Upper lobe of left lung (tissue), 6 donors: ENCODE measurements around the gene ZWILCH. TPM values are rescaled to one million over a fixed set of nuclear protein-coding genes. Genes with fewer than 3 reads are reported as not detected.
A peak's percentile ranks its signal among the peaks of the same experiment; 100 is the strongest.

Source experiments
- ATAC-seq, 2 donors: fragments of 200-7000 bp; cut with Tn5 transposase; one replicate each; pipeline ENCODE4 v1.9.1; 2022; ENCODE audit warnings: mild to moderate bottlenecking in 2 of 2, moderate library complexity in 2 of 2; ENCODE audit not compliant: low FRiP score in 2 of 2
- DNase-seq, 2 donors: peaks; one replicate each; pipeline ENCODE4 v3.0.0-alpha.2; 2019 to 2020
- H3K27ac ChIP-seq, 4 donors: fragments of 200-600 bp; sonication (generic); one replicate each; pipeline ENCODE4 v1.5.1; 2016 to 2019
- H3K27me3 ChIP-seq, 4 donors: fragments of 200-600 bp; sonication (generic); one replicate each; pipeline ENCODE4 v1.5.1; 2017 to 2019
- H3K36me3 ChIP-seq, 4 donors: fragments of 200-600 bp; sonication (generic); one replicate each; pipeline ENCODE4 v1.5.1; 2016 to 2019
- H3K4me1 ChIP-seq, 4 donors: fragments of 200-600 bp; sonication (generic); one replicate each; pipeline ENCODE4 v1.5.1; 2018 to 2019
- H3K4me3 ChIP-seq, 4 donors: fragments of 200-600 bp; sonication (generic); one replicate each; pipeline ENCODE4 v1.5.1; 2017 to 2019; ENCODE audit warnings: mild to moderate bottlenecking in 2 of 4, moderate library complexity in 1 of 4
- H3K9me3 ChIP-seq, 4 donors: fragments of 200-600 bp; sonication (generic); one replicate each; pipeline ENCODE4 v1.5.1; 2018 to 2019
- CTCF ChIP-seq, 6 experiments: fragments of 450-650 bp in 4 of 6; fragments of 200-600 bp in 2 of 6; sonication (generic) in 2 of 6; IDR thresholded peaks; one replicate each; pipeline ENCODE4 v1.5.1; 2016 to 2019; ENCODE audit warnings: antibody characterized with exemption in 6 of 6
- EP300 ChIP-seq, 4 donors: sonication (generic); formaldehyde crosslinking; IDR thresholded peaks; one replicate each; pipeline ENCODE4 v1.5.1; 2017; ENCODE audit warnings: antibody characterized with exemption in 4 of 4, control low read depth in 2 of 4
- POLR2A ChIP-seq, 4 donors: fragments of 450-650 bp; IDR thresholded peaks; one replicate each; pipeline ENCODE4 v1.5.1; 2016 to 2017; ENCODE audit warnings: antibody characterized with exemption in 4 of 4, mild to moderate bottlenecking in 2 of 4
- POLR2AphosphoS5 ChIP-seq, 2 donors: sonication (generic); formaldehyde crosslinking; IDR thresholded peaks; one replicate each; pipeline ENCODE4 v1.5.1; 2017; ENCODE audit warnings: antibody characterized with exemption in 2 of 2
- WGBS, 2 donors: methylation state at CpG; one replicate each; pipeline ENCODE4 v1.1.5; 2017 to 2018; 5-methylcytosine and 5-hydroxymethylcytosine counted together
- total RNA-seq, 6 donors: library from RNA; depleted of rRNA in 4 of 6; stranded (reverse); fragments of >200 nt in 4 of 6; gene quantifications; one replicate each; pipeline versions ENCODE4 v1.1.0 to v1.2.1, GENCODE V29; 2016 to 2021
- donor health status: DM: no; HTN: no; CAD: no; lungs with moderate emphysema.
- donor health status: DM: no; HTN: yes; CAD: no; lungs with severe emphysema.

ZWILCH gene
- total RNA-seq, 6 donors from 2014 or later = 0.33 to 6.3 (median 5.1) TPM

- H3K4me3 ChIP-seq = no peak overlapping the region
- no peak overlapping the region for H3K27ac ChIP-seq
- no peaks in the 10 kb centered on the region for H3K36me3 ChIP-seq
- no peak for TF ChIP-seq CTCF (IDR thresholded peaks at IDR 0.05)
- TF ChIP-seq POLR2A (IDR thresholded peaks at IDR 0.05) = no peak
- no peak for TF ChIP-seq EP300 (IDR thresholded peaks at IDR 0.05)
- no peak for TF ChIP-seq POLR2AphosphoS5 (IDR thresholded peaks at IDR 0.05)
- H3K9me3 ChIP-seq = no peaks in the 10 kb centered on the region
- ATAC-seq (no peak), DNase-seq (no peak)
- no peaks in the 10 kb centered on the region for H3K4me1 ChIP-seq
- H3K27me3 ChIP-seq = no peaks in the 10 kb centered on the region
- 93 to 96% methylated on average over 6 of the region's 6 CpGs for WGBS, 2 donors
These were observed 53.1 kb downstream of the ZWILCH start for GRCh38 chr15:66558271-66558670.

- Histone ChIP-seq H3K36me3 (no peaks in the 10 kb centered on the region), H3K9me3 (no peaks in the 10 kb centered on the region), H3K27me3 (no peaks in the 10 kb centered on the region), H3K4me3 (no peak overlapping the region), H3K4me1 (no peaks in the 10 kb centered on the region), H3K27ac (no peak overlapping the region)
- ATAC-seq = no peak
- DNase-seq = peak in 1 of 2 donors; percentile 49
- WGBS, 2 donors = 90% methylated on average over 17 to 18 of the region's 18 CpGs
- TF ChIP-seq EP300 (IDR thresholded peaks at IDR 0.05) (no peak), POLR2AphosphoS5 (IDR thresholded peaks at IDR 0.05) (no peak), POLR2A (IDR thresholded peaks at IDR 0.05) (no peak), CTCF (IDR thresholded peaks at IDR 0.05) (no peak)
These were observed 55.9 kb downstream of the ZWILCH start for GRCh38 chr15:66560856-66561525.

- no peaks in the 10 kb centered on the region for H3K9me3 ChIP-seq
- no peaks in the 10 kb centered on the region for H3K27me3 ChIP-seq
- no peak for ATAC-seq
- WGBS, 2 donors = 87 to 89% methylated on average over 4 of the region's 4 CpGs
- H3K4me3 ChIP-seq = no peak overlapping the region
- H3K36me3 ChIP-seq = no peaks in the 10 kb centered on the region
- H3K4me1 ChIP-seq = peaks cover 4 to 8% (median 6%) of the 10 kb centered on the region in 4 donors
- no peak for TF ChIP-seq POLR2A (IDR thresholded peaks at IDR 0.05)
- no peak for TF ChIP-seq CTCF (IDR thresholded peaks at IDR 0.05)
- no peak for TF ChIP-seq EP300 (IDR thresholded peaks at IDR 0.05)
- no peak for TF ChIP-seq POLR2AphosphoS5 (IDR thresholded peaks at IDR 0.05)
- H3K27ac ChIP-seq = no peak overlapping the region
- DNase-seq = no peak
These were observed 58.0 kb downstream of the ZWILCH start for GRCh38 chr15:66563126-66563525.

GRCh38 chr15:66563566-66564110, 58.5 kb downstream of the ZWILCH start:
- H3K4me1 ChIP-seq = peaks cover 4 to 8% (median 6%) of the 10 kb centered on the region in 4 donors
- H3K27me3 ChIP-seq = no peaks in the 10 kb centered on the region
- DNase-seq (no peak), ATAC-seq (no peak)
- no peak overlapping the region for H3K27ac ChIP-seq
- WGBS, 2 donors = 91 to 92% methylated on average over 8 to 13 of the region's 13 CpGs
- no peaks in the 10 kb centered on the region for H3K9me3 ChIP-seq
- TF ChIP-seq POLR2AphosphoS5 (IDR thresholded peaks at IDR 0.05) = no peak
- TF ChIP-seq EP300 (IDR thresholded peaks at IDR 0.05) = no peak
- TF ChIP-seq CTCF (IDR thresholded peaks at IDR 0.05) = no peak
- TF ChIP-seq POLR2A (IDR thresholded peaks at IDR 0.05) = no peak
- H3K4me3 ChIP-seq = no peak overlapping the region
- H3K36me3 ChIP-seq = no peaks in the 10 kb centered on the region
